AG10803 (cell line): Measurements from ENCODE around the gene FAM83G.

Source experiments
- DNase-seq: peaks from one replicate; pipeline ENCODE4 v3.0.0; 2010; ENCODE audit warnings: low read depth
- H3K4me3 ChIP-seq: 2 replicates; pipeline ENCODE4 v1.5.1; 2011; ENCODE audit warnings: mild to moderate bottlenecking, low read length, control low read depth
- CTCF ChIP-seq: conservative IDR thresholded peaks from 2 replicates; pipeline ENCODE4 v1.5.1; 2011; ENCODE audit warnings: mild to moderate bottlenecking, low read length, control low read depth, inconsistent platforms

Gene FAM83G

DNA sequence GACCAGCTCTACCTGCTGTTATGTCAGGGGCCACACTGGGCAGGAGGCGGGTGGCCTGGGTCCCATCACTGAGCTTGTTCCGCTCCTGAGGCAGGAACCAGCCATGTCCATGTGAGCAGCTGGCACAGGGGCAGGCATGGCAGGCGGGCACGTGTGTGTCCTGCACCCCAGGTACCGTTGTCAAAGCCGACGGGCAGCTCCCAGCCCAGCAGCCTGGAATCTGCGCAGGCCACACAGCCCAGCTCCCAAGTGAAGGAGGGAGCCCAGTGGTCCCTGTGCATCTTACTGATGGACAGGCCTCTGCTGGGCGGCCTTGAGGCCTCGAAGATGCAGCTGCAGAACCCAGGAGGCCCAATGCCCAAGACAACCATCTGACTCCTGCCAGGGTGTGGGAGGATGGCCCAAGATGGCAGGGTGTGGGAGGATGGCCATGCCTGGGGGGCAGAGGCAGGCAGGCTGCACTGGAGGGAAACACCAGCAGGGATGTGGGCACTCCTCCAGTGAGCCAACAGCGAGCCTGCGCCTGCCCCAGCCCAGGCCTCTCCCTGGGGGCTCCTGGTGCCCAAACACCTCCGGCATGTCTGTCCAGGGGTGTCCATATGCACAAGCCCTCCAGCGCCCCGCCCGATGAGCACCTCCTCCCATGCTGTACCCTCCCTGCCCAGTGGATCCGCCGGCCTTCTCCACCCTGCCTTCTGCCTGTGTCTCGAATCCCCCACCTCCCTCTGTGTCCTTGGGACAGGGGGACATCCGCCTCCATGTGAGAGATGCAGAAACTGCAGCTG lies 12.8 kb downstream of the FAM83G start:
- no peak for DNase-seq
- TF ChIP-seq CTCF = no peak
- H3K4me3 ChIP-seq = no peak overlapping the region

DNA sequence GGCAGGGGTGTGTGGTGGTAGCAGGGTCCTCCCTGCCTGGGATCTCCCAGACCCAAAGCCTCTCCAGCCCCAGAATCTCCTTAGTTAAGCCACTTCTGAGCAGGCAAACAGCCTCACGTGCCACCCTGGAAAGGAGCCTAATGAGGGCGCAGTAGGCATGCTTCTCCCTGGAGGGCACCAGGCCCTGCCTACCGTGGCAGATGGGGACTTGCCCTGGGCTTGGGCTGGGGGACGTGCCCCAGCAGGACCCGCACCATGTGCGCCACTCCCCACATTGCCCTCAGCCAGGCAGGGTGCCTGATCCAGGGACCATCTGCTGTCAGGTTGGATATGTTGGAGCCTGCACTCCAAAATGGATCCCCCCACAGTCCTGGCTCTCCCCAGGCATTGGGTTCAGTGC lies 14.2 kb downstream of the FAM83G start:
- TF ChIP-seq CTCF = no peak
- DNase-seq = no peak
- H3K4me3 ChIP-seq = no peak overlapping the region

DNA sequence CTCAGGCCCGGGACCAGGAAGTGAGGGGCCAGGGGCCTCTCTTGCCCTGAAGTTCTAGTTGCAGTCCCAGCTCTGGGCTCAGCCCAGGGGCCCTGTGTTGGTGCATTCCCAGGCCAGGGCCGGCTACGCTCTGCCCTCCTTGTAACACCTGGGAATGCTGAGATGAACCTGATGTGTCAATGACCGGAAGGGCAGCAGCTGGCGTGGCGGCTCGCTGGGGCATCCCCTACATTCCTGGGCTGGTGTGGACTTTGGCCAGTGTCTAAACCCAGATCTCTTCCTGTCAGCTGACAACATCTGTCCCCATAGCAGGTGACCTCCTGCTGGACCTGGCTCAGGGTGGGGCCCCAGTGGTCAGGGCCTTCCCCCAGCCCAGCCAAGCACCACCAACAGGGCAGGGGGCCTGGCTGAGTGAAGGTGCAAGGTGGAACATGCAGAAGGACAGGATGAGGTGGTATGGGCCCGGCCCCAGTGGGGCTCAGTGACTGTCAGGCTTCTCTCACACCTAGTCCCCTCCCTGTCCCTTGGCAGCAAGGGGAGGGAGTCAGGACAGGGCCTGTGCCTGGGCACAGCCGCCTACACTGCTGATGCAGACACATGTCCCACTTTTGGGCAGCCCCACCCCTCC lies 15.9 kb downstream of the FAM83G start:
- TF ChIP-seq CTCF = no peak
- DNase-seq = no peak
- H3K4me3 ChIP-seq = no peak overlapping the region

DNA sequence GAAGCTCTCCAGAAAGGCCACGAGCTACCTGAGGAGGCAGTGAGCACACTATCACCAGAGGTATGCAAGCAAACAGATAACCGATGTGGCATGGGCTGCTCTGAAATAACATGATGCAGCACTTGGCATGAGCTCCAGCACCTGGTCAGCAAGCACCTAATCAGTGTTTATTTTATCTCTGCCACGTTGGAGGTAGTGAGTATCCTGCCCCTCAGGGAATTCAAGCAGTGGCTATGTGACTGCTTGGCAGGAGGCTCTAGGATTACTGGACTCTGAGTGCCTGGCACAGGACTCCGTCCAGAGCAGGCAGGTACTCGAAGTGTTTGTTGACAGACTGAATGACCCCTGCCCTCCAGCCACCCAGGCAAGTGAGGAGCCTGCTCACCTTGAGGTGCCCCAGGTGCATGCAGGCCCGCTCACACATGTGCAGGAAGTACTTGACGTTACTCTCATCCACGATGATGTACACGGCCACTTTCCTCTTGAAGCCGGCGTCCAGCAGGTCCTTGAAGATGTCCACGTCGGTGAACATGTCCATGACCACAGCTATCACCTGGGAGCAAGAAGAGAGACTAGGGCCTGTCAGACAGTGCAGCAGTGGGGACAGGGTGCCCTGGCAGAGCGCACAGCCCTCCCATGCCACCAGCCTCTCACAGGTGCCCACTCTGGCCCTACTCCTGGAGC lies 16.6 kb downstream of the FAM83G start:
- no peak for TF ChIP-seq CTCF
- no peak for DNase-seq
- H3K4me3 ChIP-seq = no peak overlapping the region

DNA sequence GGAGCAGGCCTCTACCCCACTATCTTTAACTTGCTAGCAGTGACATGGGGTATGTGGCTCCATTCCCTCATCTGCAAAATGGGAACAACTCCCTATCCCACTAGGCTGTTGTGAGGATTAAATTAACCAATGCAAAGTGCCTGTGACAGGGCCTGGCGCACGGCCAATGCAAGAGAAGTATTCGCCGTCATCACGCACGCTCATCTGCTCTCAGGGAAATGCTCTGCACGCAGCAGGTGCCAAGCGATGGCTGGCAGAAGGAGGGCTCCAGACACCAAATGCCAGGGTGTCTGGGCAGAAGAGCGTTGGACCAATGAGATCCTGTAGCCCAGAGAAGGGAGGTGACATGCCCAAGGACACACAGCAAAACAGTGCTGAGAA lies 17.3 kb downstream of the FAM83G start:
- H3K4me3 ChIP-seq = no peak overlapping the region
- DNase-seq = no peak
- TF ChIP-seq CTCF = no peak

DNA sequence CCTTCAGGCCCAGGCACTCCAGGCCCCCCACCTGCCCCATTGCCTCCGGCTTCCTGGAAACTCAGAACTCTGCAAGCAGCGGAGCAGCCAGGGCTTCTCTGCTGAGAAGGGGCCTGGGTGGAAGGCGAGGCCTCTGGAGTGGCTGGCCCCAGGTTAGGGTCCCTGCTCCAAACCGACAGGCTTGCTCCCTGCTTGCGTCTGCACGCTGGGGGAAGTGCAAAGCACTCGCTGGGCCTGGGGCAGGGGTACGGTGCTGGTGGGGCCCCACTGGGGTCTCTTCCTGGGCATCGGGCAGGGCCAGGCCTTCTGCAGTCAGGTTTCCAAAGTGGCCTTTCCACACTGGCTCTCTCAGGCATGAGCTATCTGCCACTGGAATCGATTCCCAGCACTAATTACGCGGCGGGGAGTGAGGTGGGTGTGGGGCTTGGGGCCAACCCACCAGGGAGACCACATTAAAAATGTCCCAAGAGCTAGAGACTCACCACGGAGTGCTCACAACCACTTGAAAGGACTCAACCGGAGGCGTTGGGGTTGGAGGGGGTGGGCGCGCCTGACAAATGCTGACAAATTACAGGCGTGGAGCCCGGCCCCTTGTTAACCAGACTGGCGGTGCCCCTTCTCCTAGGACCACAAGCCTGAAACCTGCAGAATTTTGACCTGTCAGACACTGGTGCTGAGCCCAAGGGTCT lies 17.9 kb downstream of the FAM83G start:
- no peak for DNase-seq
- H3K4me3 ChIP-seq = no peak overlapping the region
- TF ChIP-seq CTCF = no peak
